HG02981 (cell line): ENCODE results near the gene KLHL30.

Source experiments
- ATAC-seq: cut with Tn5 transposase; IDR thresholded peaks from one replicate; pipeline ENCODE4 v1.9.1; 2021; ENCODE audit warnings: mild to moderate bottlenecking, moderate library complexity; ENCODE audit not compliant: unreplicated experiment

Gene KLHL30

GRCh38 chr2:238130111-238130695 is 8.3 kb upstream of the KLHL30 start:
- no peak for ATAC-seq

GRCh38 chr2:238130696-238131628 is 7.5 kb upstream of the KLHL30 start:
- ATAC-seq = no peak

GRCh38 chr2:238131761-238132462 is 6.6 kb upstream of the KLHL30 start:
- no peak for ATAC-seq

- ATAC-seq = no peak
Observed at GRCh38 chr2:238132463-238133450, 5.7 kb upstream of the KLHL30 start.

DNA sequence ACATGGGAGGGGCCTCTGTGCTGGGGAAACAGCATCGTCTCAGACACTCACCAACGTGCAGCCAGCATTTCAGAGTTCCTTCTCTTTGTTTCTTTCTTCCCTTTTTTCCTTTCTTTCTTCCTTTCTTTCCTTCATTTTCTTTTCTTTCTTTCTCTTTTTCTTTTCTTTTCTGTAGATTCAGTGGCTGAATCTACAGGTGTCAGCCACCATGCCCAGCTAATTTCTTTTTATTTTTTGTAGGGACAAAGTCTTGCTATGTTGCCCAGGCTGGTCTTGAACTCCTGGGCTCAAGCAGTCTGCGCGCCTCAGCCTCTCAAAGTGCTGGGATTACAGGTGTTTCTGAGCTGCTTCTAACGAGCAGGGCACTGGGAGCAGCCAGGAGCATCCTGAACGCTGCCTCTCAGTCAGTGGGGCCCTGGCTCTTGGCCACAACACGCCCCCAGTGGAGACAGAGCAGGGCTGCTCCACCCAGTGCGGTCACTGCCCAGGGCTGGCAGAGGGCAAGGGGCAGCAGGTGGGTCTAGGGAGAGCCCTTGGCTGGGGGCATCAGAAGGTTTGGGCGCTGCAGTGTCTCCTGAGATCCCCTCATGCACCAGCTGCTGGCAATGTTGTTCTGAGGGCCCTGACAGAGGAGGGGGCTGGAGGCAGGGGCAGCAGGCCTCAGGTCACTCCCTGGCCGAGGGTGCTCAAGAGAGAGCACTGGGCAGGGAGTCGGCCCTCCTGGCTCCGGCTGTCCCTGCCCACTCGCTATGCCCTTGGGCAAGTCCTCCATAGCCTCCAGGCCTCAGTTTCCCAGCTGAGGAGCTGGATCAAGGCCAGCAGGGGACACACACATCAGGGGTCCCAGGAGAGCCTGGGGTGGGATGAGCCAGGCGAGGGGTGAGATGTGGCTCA is 4.7 kb upstream of the KLHL30 start:
- ATAC-seq = no peak

DNA sequence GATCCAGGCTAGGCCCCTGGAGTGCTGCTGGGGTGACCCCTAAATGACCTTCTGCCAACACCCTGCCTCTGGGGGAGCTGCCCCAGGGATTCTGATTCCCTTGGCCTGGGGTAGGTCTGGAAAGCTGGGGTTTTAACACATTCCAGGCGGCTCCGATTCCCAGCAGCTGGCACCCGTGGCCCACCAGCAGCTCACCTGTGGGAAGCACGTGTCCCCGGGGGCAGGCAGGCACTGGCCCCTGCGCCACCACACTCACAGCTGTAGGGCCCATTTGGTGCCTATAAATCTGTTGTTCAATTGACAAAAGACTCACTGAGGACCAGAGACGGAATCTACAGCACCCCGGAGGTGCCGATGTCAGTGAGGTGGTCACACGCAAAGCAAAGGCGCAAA is 4.1 kb upstream of the KLHL30 start:
- no peak for ATAC-seq

GRCh38 chr2:238135601-238136150 is 2.8 kb upstream of the KLHL30 start:
- ATAC-seq = no peak

- no peak for ATAC-seq
Observed at GRCh38 chr2:238136820-238137537, 1.5 kb upstream of the KLHL30 start.

DNA sequence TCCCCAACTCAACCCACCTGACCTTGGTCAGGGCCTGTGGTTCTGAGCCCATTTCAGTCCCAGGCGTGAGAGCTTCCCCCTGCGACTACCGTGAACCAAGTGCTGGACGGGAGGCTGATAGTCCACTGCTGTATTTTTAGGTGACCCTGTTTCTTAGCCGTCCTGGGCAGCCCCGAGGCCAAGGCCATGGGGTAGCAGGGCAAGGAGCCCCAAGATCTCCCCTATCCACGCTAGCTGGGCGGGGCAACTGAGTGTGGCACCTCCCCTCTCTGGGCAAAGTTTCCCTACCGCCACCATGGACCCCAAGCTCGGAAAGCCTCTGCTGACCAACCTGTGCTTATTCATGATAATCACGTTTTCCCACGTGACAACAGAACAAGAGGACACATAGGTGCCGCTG is 583 bp upstream of the KLHL30 start:
- no peak for ATAC-seq

DNA sequence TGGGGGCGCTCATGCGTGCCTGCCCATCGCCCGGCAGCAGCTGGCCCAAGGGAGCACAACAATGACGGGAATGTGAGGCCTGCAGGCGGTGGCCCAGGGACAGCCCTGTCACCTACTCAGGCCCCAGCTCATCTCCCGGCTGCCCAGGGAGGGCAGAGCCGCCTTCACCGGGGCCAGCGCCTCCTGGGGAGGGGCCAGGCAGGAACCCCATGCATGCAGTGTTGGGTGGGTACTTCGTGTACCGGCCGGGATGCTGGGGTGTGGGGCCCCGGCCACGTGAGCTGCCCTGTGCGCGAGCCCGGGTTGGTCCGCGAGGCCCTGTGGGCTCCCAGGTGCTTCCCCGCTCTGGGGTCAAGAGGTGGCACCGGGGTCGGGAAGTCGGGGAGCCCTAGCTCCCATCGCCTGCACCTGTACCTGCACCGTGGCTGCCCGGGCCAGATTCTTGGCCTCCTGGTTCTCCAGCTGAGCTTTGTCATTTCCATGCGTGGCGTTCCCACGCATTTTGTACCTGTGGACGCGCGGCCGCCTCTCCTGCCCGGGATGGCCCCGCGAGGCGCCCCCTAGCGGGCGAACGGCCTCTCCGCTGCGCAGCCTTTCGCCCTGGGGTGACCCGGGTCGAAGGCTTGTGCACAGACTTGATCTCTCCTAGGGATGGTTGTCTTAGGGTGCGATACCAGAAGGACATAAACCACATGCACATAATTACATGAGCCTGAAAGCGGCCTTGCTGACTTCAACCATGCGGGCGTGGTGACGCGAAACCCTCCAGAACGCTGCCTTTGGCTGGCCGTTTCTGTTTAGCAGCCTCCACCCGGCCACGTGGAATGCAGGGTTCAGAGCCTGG is 950 bp downstream of the KLHL30 start:
- no peak for ATAC-seq

DNA sequence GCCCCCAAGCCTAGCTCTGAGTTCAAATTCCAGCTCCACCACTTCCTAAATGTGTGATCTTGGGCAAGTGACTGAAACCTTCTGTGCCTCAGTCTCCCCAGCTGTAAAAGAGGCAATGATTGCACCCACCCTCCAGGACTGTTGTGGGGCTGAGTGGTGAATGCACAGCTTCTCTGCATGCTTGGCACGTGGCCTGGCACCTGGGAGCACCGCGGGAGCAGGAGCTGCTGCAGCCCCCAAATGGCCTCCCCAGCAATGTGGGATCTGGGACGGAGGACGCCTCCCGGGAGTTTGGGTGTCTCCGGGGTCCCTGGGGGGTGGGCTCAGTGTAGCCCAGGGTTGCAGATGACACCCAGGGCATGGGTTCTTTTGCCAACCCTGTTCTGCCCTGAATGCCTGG is 1.6 kb downstream of the KLHL30 start:
- ATAC-seq = no peak

DNA sequence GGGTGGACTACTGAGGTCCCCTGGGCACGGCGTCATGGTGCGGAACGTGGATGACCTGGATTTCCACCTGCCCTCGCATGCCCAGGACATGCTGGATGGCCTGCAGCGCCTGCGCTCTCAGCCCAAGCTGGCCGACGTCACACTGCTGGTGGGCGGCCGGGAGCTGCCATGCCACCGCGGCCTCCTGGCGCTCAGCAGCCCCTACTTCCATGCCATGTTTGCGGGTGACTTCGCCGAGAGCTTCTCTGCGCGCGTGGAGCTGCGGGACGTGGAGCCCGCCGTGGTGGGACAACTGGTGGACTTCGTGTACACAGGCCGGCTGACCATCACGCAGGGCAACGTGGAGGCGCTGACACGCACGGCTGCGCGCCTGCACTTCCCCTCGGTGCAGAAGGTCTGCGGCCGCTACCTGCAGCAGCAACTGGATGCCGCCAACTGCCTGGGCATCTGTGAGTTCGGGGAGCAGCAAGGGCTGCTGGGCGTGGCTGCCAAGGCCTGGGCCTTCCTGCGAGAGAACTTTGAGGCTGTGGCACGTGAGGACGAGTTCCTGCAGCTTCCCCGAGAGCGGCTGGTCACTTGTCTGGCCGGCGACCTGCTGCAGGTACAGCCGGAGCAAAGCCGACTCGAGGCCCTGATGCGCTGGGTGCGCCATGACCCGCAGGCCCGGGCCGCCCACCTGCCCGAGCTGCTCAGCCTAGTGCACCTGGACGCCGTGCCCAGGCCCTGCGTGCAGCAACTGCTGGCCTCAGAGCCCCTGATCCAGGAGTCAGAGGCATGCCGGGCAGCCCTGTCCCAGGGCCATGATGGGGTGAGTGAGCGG is 2.5 kb downstream of the KLHL30 start:
- no peak for ATAC-seq

- ATAC-seq = no peak
Observed at GRCh38 chr2:238141541-238142318, 3.3 kb downstream of the KLHL30 start.

DNA sequence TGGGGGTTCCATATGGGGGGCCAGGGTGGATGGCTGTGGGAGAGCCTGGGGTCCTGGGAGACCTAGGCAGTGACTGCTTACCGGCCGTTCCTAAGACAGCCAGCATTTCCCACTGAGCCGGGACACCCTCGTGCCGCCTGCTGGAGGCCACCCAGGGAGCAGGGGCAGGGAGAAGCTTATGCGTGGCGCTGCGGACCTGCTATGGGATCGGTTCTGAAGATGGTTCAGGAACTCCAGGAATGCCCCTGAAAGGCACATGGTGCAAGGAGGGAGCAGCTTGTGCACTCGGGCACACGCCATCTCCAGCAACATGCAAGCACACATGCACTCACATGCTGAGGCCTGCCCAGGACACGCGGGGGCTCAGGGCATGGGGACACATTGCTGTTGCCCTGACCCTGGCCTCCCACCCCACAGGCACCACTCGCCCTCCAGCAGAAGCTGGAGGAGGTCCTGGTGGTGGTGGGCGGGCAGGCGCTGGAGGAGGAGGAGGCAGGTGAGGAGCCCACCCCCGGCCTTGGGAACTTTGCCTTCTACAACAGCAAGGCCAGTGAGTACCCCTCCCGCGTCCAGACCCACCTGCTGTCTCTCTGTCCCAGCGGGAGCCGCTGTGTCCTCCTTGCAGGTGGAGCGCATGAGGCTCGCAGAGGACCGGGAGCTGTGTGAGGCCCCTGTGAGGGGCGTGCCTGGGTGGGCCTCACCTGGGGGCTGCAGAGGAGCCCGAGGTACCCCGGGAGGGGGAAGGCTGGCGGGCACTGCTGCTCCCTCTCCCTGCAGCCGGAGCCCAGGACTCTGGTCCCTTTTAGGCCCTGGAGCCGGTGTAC is 4.1 kb downstream of the KLHL30 start:
- ATAC-seq = no peak

- no peak for ATAC-seq
Observed at GRCh38 chr2:238143239-238143951, 4.9 kb downstream of the KLHL30 start.
